Natural killer cell treated with Interleukin-12 subunit alpha and Interleukin-12 subunit beta and Interleukin-15 and Interleukin-18, amount 100 ng/mL, for 72 hours (primary cell): Measurements from ENCODE around the gene PPM1H. TPM values are rescaled to one million over a fixed set of nuclear protein-coding genes. Genes with fewer than 3 reads are reported as not detected.
"Not testable (repeated sequence)": the region's sequence is repeated elsewhere in the genome, so short reads cannot be mapped to it uniquely, and the experiment has no call there.

Source experiments
- ATAC-seq, 2 donors: fragments of 150-1000 bp; cut with Tn5 transposase in 1 of 2; sonication (Bioruptor Pico), chemical (Tn5 transposase) in 1 of 2; 2 replicates each; pipeline ENCODE4 v1.10.0; 2021
- DNase-seq: peaks from one replicate; pipeline ENCODE4 v3.0.0; 2022; ENCODE audit warnings: low spot score
- H3K27ac Mint-ChIP-seq, 2 donors: 1 replicate in 1 of 2; 2 replicates in 1 of 2; pipeline ENCODE4 v1.8.0; 2022; ENCODE audit warnings: mixed read lengths in 2 of 2, mild to moderate bottlenecking in 1 of 2, moderate library complexity in 1 of 2
- H3K27me3 Mint-ChIP-seq, 2 donors: 1 replicate in 1 of 2; 2 replicates in 1 of 2; pipeline ENCODE4 v1.8.0; 2022; ENCODE audit warnings: mixed read lengths in 2 of 2
- H3K36me3 Mint-ChIP-seq: one replicate; pipeline ENCODE4 v1.8.0; 2022; ENCODE audit warnings: mixed read lengths
- H3K4me1 Mint-ChIP-seq, 2 donors: 1 replicate in 1 of 2; 2 replicates in 1 of 2; pipeline ENCODE4 v1.8.0; 2022; ENCODE audit warnings: low read depth in 2 of 2, mixed read lengths in 2 of 2, mild to moderate bottlenecking in 1 of 2
- H3K4me3 Mint-ChIP-seq: one replicate; pipeline ENCODE4 v1.8.0; 2022; ENCODE audit warnings: mixed read lengths
- H3K9me3 Mint-ChIP-seq: 2 replicates; pipeline ENCODE4 v1.8.0; 2022; ENCODE audit warnings: mixed read lengths
- total RNA-seq, 2 donors: library from RNA; stranded (reverse); gene quantifications; one replicate each; pipeline ENCODE4 v1.2.3, GENCODE V29; 2022

PPM1H gene
- total RNA-seq, 2 donors from 2014 or later = 0.38 TPM; not detected in 1

- not testable (repeated sequence) for H3K27ac Mint-ChIP-seq, DNase-seq, ATAC-seq, H3K27me3 Mint-ChIP-seq, H3K9me3 Mint-ChIP-seq, H3K36me3 Mint-ChIP-seq, H3K4me1 Mint-ChIP-seq, H3K4me3 Mint-ChIP-seq
Observed at GRCh38 chr12:62811481-62811880, 123.5 kb downstream of the PPM1H start.

GRCh38 chr12:62808166-62808879 is 126.6 kb downstream of the PPM1H start:
- no peak for DNase-seq
- H3K9me3 Mint-ChIP-seq = no peaks in the 10 kb centered on the region
- H3K4me3 Mint-ChIP-seq = no peak overlapping the region
- no peak overlapping the region for H3K27ac Mint-ChIP-seq
- H3K36me3 Mint-ChIP-seq = no peaks in the 10 kb centered on the region
- H3K4me1 Mint-ChIP-seq = peaks cover 0 to 7% of the 10 kb centered on the region in 2 donors
- H3K27me3 Mint-ChIP-seq = peaks cover 3 to 8% of the 10 kb centered on the region in 2 donors
- ATAC-seq = peak in 1 of 2 donors; percentile 31

GRCh38 chr12:62806893-62807292 is 128.1 kb downstream of the PPM1H start:
- no peaks in the 10 kb centered on the region for H3K4me1 Mint-ChIP-seq
- H3K9me3 Mint-ChIP-seq = no peaks in the 10 kb centered on the region
- DNase-seq (no peak), ATAC-seq (no peak)
- no peaks in the 10 kb centered on the region for H3K36me3 Mint-ChIP-seq
- peaks cover 0 to 13% of the 10 kb centered on the region in 2 donors for H3K27me3 Mint-ChIP-seq
- H3K4me3 Mint-ChIP-seq = no peak overlapping the region
- no peak overlapping the region for H3K27ac Mint-ChIP-seq

- H3K4me1 Mint-ChIP-seq = no peaks in the 10 kb centered on the region
- H3K27me3 Mint-ChIP-seq = peaks cover 0 to 13% of the 10 kb centered on the region in 2 donors
- no peak overlapping the region for H3K4me3 Mint-ChIP-seq
- ATAC-seq (no peak), DNase-seq (no peak)
- H3K9me3 Mint-ChIP-seq = no peaks in the 10 kb centered on the region
- H3K27ac Mint-ChIP-seq = no peak overlapping the region
- no peaks in the 10 kb centered on the region for H3K36me3 Mint-ChIP-seq
Observed at GRCh38 chr12:62806244-62806836, 128.6 kb downstream of the PPM1H start.

GRCh38 chr12:62805517-62805916 is 129.4 kb downstream of the PPM1H start:
- no peak for ATAC-seq
- DNase-seq = no peak
- Mint-ChIP-seq H3K27me3 (peaks cover 0 to 13% of the 10 kb centered on the region in 2 donors), H3K4me3 (no peak overlapping the region), H3K27ac (no peak overlapping the region), H3K9me3 (no peaks in the 10 kb centered on the region), H3K36me3 (no peaks in the 10 kb centered on the region), H3K4me1 (no peaks in the 10 kb centered on the region)

- Mint-ChIP-seq H3K4me3 (no peak overlapping the region), H3K9me3 (no peaks in the 10 kb centered on the region), H3K27me3 (peaks cover 0 to 13% of the 10 kb centered on the region in 2 donors), H3K36me3 (no peaks in the 10 kb centered on the region), H3K27ac (no peak overlapping the region), H3K4me1 (no peaks in the 10 kb centered on the region)
- no peak for DNase-seq
- ATAC-seq = no peak
Observed at GRCh38 chr12:62803756-62804155, 131.2 kb downstream of the PPM1H start.

GRCh38 chr12:62802984-62803383 is 132.0 kb downstream of the PPM1H start:
- ATAC-seq (no peak), DNase-seq (no peak)
- Mint-ChIP-seq H3K4me1 (no peaks in the 10 kb centered on the region), H3K27me3 (peaks cover 0 to 13% of the 10 kb centered on the region in 2 donors), H3K27ac (no peak overlapping the region), H3K9me3 (no peaks in the 10 kb centered on the region), H3K36me3 (no peaks in the 10 kb centered on the region), H3K4me3 (no peak overlapping the region)

GRCh38 chr12:62802321-62802720 is 132.6 kb downstream of the PPM1H start:
- Mint-ChIP-seq H3K27me3 (peaks cover 0 to 13% of the 10 kb centered on the region in 2 donors), H3K4me3 (no peak overlapping the region), H3K27ac (no peak overlapping the region), H3K4me1 (no peaks in the 10 kb centered on the region), H3K9me3 (no peaks in the 10 kb centered on the region), H3K36me3 (no peaks in the 10 kb centered on the region)
- ATAC-seq (no peak), DNase-seq (no peak)

- DNase-seq (no peak), ATAC-seq (no peak)
- Mint-ChIP-seq H3K36me3 (no peaks in the 10 kb centered on the region), H3K4me3 (no peak overlapping the region), H3K27me3 (peaks cover 0 to 13% of the 10 kb centered on the region in 2 donors), H3K27ac (no peak overlapping the region), H3K4me1 (no peaks in the 10 kb centered on the region), H3K9me3 (no peaks in the 10 kb centered on the region)
Observed at GRCh38 chr12:62801796-62802195, 133.2 kb downstream of the PPM1H start.

- H3K4me3 Mint-ChIP-seq = no peak overlapping the region
- H3K27me3 Mint-ChIP-seq = peaks cover 0 to 13% of the 10 kb centered on the region in 2 donors
- H3K4me1 Mint-ChIP-seq = no peaks in the 10 kb centered on the region
- no peak overlapping the region for H3K27ac Mint-ChIP-seq
- H3K36me3 Mint-ChIP-seq = no peaks in the 10 kb centered on the region
- H3K9me3 Mint-ChIP-seq = no peaks in the 10 kb centered on the region
- ATAC-seq (no peak), DNase-seq (no peak)
Observed at GRCh38 chr12:62800707-62801400, 134.1 kb downstream of the PPM1H start.

GRCh38 chr12:62799766-62800406 is 135.1 kb downstream of the PPM1H start:
- no peaks in the 10 kb centered on the region for H3K36me3 Mint-ChIP-seq
- H3K4me3 Mint-ChIP-seq = no peak overlapping the region
- no peaks in the 10 kb centered on the region for H3K9me3 Mint-ChIP-seq
- no peak overlapping the region for H3K27ac Mint-ChIP-seq
- DNase-seq (no peak), ATAC-seq (no peak)
- no peaks in the 10 kb centered on the region for H3K4me1 Mint-ChIP-seq
- peaks cover 0 to 7% of the 10 kb centered on the region in 2 donors for H3K27me3 Mint-ChIP-seq

- DNase-seq = no peak
- Mint-ChIP-seq H3K9me3 (no peaks in the 10 kb centered on the region), H3K27me3 (peaks cover 2 to 7% of the 10 kb centered on the region in 2 donors), H3K27ac (no peak overlapping the region), H3K4me3 (no peak overlapping the region), H3K36me3 (no peaks in the 10 kb centered on the region), H3K4me1 (no peaks in the 10 kb centered on the region)
- peak; percentile 67 to 68 for ATAC-seq
Observed at GRCh38 chr12:62799126-62799736, 135.7 kb downstream of the PPM1H start.

- H3K4me3 Mint-ChIP-seq = no peak overlapping the region
- ATAC-seq = no peak
- DNase-seq = no peak
- no peaks in the 10 kb centered on the region for H3K9me3 Mint-ChIP-seq
- H3K36me3 Mint-ChIP-seq = no peaks in the 10 kb centered on the region
- H3K27me3 Mint-ChIP-seq = peaks cover 2 to 10% of the 10 kb centered on the region in 2 donors
- peaks cover 0 to 4% of the 10 kb centered on the region in 2 donors for H3K4me1 Mint-ChIP-seq
- peak overlapping the region in 1 of 2 donors; percentile 48 for H3K27ac Mint-ChIP-seq
Observed at GRCh38 chr12:62794218-62794583, 140.7 kb downstream of the PPM1H start.
